Kidney capillary endothelial cell (primary cell): ENCODE data around the gene CCDC188.
"Not testable (repeated sequence)": the region's sequence is repeated elsewhere in the genome, so short reads cannot be mapped to it uniquely, and the experiment has no call there.

Experiments used
- DNase-seq: peaks from one replicate; pipeline ENCODE4 v3.0.0-alpha.2; 2018; ENCODE audit warnings: low spot score

The CCDC188 gene

DNA sequence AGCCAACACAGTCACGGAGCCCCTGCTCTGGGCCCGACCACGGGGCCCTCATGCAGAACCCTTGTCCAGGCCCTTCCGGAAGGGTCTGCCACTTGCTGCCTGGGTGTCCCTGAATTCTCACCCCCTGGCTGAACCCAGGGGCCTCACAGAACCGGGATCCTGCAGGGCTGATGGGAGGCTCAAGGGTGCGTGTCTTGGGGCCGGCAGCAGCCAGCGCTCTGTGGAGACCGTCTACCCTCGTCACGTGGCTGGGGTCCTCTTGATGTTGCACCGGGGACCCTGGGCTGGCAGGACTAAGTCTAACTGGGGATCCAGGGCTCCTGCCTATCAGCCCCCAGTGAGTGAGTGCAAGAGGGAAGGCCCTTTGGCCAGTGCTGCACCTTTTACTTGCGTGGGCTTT, 19.3 kb upstream of the CCDC188 start:
- DNase-seq = no peak

DNA sequence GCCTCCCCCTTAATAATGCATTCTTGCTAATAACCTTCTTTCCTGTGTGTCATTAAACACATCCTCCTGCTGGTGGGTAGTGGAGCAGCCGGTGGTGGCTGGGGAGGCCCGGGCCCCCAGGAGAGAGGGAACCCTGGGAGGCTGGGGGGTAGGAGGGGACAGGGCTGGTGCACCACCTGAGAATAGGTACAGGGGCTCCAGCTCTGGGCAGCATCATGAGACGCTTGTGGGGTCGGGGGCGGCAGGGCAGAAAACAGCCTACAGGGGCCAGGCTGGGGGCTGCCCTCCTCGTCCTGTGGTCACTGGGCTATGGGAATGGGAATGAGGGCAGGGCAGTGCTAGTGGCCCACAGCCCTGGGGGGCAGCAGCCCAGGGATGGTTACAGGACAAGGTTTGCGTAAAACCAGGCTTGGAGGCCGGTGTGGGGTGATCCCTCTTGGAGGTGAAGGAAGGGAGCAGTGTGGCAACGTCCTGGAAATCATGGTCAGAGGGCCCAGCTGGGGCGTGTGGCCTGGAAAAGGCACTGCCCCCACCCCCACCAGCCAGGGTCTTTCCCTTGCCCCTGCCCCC, 18.5 kb upstream of the CCDC188 start:
- no peak for DNase-seq

DNA sequence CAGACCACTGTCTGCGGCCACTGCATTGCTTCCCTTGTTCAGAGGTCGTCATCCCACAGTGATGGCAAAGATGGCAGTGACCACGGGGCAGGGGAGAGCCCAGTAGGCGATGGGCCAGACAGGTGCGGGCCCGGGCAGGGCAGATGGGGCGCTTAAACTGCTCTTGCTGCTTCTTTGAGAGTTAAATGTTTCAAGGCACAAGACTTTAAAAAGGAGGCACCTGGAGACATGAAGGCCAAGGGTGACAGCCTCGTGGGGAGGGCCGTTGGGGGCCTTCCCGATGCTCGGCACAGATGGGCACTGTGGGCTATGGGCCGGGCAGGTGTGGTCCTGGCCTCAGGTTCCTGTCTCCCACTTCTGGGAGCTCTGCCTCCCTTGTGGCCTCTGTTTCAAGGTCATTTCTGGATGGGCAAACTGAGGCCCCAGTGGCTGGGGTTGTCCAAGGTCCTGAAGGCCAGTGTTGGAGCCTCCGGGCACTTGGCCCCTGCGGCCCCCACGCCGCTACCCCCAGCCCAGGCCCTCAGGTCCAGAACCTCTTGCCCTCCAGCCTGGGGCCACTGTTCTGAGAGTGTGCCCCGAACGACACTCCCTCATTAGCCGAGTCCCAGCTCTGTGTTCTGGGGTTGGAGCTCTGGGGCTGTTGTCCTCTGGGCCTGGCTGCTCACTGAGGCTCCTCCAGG, 16.9 kb upstream of the CCDC188 start:
- DNase-seq = no peak

DNA sequence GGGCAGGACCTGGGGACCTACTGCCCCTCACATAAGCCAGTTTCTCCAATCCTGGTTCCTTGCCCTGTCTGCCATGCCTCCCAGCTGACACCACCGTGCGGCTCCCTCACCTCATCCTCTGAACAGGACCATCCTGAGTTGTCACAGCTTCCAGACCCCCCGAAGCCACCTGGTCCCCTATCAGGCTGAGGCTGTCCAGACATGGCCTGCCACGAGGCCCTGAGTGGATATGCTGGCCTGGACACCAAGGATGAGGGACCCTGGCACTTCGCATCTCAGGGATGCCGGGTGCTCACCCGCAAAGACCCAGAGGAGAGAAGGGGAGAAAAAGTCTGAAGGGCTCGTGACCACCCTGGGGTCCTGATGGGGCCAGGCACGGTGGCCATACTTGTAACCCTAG, 15.8 kb upstream of the CCDC188 start:
- no peak for DNase-seq

DNA sequence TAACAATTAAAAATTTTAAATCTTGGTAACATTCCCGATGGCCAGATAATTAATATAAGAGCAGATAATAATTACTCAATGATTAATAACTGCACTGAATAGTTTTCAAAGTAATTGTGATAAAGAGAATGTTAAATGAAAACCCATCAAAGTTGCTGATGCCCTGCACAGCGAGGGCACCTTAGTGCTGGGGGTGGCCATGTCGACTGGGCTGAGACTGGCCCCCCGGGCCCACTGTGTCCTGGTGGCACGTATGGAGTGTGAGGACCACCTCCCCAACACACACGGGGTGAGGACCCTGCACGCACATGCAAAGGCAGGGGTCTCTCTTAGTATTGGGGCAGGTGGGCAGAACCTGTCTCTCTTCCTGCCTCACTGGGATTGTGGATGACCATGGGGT, 15.1 kb upstream of the CCDC188 start:
- no peak for DNase-seq

DNA sequence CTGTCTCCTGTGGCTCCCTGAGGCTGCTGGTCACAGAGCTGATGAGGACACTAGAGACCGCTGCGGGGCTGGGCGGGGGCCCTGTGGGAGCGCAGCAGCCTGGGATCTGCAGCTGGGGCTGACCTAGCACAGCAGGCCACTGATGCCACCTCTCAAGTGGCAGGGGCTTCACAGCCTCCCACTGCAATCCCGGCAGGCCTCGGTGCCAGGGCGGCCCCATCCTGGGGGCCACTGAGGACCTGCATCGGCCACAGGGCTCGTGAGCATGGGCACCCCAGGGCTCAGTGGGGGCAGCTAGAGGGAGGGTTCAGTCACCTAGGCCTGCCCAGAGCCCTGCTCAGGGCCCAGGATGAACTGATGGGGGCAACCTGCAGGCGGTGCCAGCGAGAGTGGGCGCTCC, 14.6 kb upstream of the CCDC188 start:
- DNase-seq = no peak

DNA sequence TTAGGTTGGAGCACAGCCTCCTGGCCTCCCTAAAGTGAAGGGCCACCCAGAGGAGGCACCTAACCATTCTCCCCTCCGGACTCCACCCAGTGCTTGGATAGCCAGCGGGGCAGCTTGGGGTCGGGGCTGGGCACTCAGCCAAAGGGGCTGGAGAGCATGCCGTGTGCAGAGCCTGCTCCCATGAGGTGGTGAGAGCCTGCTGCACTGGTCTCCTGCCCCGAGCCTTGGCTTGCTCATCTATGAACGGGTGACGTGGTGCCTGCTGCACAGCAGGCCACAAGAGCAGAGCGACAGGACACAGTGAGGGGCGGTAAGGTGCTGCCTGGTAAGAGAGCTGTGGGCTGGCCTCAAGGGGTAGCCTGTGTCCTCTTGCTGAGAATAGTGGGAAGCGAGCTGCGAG, 14.0 kb upstream of the CCDC188 start:
- DNase-seq = no peak

DNA sequence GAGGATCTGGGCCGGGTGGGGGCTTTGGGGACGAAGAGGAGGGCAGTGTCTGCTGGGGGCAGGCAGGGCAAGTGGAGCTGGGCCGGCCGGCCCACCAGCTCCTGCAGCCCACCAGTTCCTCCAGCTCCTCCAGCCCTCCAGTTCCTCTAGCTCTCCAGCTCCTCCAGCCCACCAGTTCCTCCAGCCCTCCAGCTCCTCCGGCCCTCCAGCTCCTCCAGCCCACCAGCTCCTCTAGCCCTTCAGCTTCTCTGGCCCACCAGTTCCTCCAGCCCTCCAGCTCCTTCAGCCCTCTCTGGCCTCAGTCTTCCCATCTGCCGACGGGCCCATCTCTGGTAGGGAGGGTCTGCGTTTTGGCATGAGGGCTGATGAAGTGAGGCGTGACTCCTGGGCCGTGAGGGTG, 9.2 kb upstream of the CCDC188 start:
- no peak for DNase-seq

GRCh38 chr22:20159531-20159930, 8.7 kb upstream of the CCDC188 start:
- not testable (repeated sequence) for DNase-seq

DNA sequence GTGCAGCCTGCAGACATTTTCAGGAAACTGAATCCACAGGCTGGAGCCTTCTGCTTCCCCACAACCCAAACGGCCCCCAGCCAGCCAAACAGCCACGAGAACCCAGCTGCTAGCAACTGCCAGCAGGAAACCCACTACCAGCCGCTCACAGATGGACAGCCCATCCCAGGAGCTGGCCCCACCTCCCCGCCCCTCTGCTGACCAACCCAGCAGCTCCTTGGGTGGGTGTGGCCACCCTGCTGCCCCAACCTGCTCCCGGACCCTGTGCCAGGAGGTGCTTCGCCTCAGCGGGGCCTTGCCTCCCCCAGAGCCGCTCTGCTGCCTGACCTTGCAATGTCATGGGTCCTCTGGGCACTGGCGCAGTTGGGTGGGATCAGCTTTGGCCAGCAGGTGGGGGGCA, 8.2 kb upstream of the CCDC188 start:
- no peak for DNase-seq

GRCh38 chr22:20158391-20159036, 7.7 kb upstream of the CCDC188 start:
- DNase-seq = no peak

- DNase-seq = no peak
These were observed 6.8 kb upstream of the CCDC188 start for GRCh38 chr22:20157430-20158183.

DNA sequence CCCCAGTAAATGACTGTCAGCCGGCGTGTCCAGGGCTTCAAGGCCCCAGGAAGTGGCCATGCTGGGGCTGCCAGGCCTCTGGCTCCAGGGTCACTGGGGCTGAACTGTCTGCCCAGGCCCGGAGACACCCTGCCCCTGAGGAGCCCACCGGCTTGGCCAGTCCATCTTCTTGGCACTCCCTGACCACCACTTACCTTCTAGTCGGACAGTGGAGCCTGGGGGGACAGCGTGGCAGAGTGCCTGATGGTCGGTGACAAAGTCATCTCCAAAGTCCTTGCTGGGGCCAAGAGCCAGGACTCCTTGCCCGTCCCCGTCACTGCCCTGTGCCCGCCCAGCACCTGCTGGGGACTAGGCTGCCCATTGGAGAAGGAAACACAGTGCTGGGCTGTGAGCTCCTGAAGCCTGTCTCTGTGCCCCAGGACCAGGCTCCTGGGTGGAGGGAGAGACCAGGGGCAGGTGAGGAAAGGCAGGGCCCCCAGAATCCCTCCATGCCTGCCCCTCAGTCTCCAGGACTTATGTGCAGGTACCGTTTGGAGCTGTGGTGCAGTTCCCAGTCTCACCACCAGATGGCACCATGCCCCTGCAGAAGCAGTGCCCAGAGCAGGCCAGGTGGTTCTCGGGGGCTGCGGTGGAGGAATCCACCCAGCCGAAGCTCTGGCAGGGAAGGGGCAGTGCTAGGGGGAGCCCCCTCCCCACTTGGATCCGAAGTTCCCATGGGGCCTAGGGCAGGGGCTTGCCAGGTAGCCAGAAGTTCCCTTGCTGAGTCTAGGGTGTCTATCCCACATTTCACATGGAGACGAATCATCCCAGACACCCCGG, 6.0 kb upstream of the CCDC188 start:
- DNase-seq = peak; percentile 46

DNA sequence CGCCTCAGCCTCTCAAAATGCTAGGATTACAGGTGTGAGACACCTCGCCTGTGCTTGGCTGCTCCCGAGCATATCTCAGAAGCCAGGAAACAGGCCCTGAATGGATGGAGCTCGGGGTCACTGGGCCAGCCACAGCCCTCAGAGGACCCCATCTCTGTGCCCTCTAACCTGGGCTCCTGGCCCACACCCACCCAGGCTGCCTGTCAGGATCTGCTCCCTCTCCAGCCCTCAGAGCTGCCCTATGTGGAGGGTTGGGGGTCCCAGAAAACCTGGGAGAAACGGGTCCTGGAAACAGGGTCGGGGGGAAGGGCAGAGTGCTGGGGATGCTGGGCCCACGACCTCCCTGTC, 5.2 kb upstream of the CCDC188 start:
- DNase-seq = no peak

- peak; percentile 81 for DNase-seq
These were observed 4.6 kb upstream of the CCDC188 start for GRCh38 chr22:20155330-20156041.

DNA sequence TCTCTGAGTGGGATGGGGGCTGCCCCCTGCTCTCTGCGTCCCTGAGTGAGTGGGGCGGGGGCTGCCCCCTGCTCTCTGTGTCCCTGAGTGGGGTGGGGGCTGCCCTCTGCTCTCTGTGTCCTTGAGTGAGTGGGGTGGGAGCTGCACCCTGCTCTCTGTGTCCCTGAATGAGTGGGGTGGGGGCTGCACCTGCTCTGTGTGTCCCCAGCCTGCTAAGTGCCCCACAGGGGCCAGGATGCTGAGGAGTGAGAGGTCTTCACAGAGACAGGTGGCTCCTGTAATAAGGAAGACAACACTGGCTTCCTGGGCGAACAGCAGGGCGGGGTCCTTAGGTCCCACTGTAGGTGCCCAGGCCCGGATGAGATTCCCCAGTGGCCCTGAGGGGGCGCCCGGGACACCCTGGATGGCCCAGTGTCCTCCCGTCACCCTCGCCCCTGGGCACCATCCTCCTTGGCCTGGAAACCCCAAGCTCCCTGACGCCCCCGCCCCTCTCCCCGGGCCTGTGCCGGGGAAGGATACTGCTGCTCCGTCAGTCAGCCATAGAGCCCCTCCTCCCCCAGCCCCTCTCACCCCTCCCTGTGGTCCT, 3.8 kb upstream of the CCDC188 start:
- DNase-seq = no peak

DNA sequence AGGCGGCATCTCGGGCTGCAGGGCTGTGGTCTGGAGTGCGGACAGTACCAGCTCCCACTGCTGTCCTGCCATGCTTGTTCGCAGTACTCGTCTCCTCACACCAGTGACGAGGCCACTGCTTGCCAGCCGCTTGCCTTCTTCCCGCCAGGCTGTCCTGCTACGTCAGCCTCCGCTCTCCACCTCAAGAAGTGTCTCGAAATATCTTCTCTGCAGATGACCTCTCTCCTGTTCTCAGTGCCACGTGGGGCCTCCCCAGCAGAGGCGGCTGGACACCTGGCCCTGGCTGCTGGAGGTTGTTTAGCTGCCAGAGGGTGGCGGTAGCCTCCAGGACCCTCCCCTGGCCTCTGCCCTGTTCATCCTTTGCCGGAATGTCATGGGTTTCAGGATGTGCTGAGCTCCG, 3.1 kb upstream of the CCDC188 start:
- DNase-seq = no peak

DNA sequence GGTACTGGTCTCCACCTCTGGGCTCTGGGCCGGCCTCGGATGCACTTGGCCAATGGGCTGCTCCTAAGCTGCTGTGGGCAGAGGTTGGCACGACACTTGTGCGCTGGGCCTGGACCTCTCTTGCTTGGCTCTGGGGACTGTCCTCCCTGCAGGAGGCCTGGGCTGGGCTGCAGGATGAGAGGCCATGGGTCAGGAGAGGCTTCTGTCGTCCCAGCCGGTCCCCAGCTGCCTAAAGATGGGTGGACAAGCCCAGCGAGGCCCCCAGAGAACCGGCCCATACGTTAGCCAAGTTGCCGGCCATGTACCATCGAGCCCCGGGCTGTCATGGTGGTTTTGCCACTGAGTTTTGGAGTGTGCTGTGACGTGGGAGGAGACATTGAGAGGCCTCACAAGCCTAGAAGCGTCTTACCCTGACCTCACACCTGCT, 1.6 kb upstream of the CCDC188 start:
- no peak for DNase-seq

DNA sequence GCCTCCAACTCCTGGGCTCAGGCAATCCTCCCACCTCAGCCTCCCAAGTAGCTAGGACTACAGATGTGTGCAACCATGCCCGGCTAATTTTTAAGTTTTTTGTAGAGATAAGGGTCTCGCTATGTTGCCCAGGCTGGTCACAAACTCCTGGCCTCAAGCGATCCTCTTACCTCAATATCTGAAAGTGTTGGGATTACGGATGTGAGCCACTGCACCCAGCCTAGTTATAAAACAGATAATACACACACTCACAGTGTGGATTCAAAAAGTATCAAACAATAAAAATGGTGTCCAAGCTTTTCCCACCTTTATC, 377 bp upstream of the CCDC188 start:
- DNase-seq = no peak

DNA sequence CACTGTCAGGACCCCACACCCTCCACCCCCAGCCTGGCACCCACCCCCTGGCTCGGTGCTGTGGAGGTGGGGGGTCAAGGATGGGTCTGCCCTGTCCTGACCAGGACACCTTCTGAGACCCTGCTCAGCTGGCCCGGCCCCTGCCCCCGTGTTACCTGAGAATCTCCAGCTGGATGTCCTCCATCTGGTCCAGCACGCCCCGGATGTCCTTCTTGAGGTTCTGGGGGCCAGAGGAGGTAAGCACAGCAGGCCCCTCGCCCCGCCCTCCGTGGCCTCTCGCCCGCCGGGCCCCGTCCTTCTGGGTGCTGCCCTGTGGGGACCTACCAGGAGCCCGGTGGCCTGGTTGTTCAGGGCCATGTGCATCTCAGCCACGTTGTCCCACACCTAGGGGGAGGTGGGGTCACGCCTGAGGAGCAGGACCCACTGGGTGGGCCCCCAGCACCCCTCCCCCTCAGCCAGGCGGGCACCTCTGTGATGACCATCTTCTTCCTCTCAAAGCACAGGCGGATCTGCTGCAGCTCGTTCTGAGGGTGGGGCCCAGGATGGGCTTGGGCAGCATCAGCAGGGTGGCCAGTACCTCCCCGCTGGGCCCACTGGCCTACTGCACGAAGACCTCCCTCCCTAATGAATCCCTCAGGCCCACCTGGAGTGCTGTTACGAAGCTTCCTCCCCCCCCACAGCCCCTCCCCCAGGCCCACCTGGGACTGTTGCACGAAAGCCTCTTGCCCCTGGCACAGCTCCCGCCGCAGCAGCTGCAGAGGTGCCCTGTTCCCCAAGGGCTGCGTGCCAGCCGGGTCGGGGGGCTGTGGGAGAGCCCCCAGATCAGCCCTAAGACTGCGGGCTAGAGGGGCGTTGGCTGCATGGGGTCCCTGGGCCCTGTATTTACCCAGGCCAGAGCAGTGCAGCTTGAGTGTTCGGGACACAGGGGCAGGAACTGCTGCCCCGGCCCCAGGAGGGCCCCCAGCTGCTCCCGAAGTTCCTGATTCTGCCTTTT, 1.3 kb downstream of the CCDC188 start:
- DNase-seq = no peak
